Stimulated activated CD8-positive, alpha-beta memory T cell treated with anti-CD3 and anti-CD28 coated beads, Interleukin-15, amount 100 ng/mL, for 4 hours (primary cell): Measurements from ENCODE around the gene ACBD6.

Source experiments
- DNase-seq, 2 donors: peaks; one replicate each; pipeline ENCODE4 v3.0.0-alpha.2; 2020; ENCODE audit warnings: low read depth in 2 of 2

ACBD6 gene

DNA sequence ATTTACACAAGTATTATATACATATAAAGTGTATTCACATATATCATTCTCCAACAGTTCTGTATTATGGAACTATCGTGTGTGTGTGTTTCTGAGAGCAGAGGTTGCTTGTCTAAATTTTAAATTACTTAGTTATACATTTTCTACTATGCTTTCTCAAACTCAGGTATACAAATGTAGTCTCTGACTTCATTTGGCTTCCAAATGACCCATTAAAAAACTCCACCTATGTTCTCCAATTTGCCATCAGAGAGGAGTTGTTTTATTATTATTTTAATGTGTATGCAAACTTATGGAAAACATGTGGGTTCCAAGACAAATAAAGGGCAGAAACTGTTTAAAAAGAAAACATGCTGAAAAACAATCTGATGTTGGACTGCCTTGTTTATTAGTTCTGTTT is 131.8 kb downstream of the ACBD6 start:
- no peak for DNase-seq

DNA sequence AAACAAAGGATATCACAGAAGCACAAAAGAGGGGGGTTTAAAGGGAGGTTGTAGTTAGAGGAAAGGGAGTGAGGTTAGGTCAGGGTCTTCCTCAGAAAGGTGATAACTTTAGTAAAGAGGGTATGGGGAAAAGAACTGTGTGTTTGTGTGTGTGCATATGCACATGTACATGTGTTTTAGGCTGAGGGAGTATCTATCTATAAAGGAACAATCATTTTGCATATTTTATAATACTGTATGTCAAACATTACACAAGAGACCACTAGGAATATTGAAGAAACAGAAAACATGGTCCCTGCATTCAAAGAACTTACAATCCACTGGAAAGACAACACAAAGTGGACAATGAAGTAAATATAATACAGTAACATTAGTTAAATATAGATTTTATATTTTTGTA is 132.2 kb downstream of the ACBD6 start:
- no peak for DNase-seq

DNA sequence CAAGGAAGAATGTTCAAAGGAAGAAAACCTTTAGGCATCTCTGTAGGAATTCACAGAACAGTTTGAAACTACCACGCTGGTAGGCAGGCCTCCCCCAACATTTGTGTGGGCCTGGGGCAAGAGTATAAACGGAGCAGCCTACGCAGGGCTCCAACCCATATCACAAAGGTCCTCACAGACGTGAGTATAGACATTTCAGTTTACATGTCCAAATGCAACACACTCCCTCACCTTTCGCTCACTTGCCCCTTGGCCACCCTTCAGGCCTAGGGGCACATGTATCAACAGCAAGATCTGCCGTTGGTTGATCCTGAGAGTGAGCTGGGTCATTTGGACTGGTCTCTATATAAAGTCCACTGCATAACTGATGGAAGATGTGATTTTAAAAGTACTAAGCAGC is 133.3 kb downstream of the ACBD6 start:
- no peak for DNase-seq

DNA sequence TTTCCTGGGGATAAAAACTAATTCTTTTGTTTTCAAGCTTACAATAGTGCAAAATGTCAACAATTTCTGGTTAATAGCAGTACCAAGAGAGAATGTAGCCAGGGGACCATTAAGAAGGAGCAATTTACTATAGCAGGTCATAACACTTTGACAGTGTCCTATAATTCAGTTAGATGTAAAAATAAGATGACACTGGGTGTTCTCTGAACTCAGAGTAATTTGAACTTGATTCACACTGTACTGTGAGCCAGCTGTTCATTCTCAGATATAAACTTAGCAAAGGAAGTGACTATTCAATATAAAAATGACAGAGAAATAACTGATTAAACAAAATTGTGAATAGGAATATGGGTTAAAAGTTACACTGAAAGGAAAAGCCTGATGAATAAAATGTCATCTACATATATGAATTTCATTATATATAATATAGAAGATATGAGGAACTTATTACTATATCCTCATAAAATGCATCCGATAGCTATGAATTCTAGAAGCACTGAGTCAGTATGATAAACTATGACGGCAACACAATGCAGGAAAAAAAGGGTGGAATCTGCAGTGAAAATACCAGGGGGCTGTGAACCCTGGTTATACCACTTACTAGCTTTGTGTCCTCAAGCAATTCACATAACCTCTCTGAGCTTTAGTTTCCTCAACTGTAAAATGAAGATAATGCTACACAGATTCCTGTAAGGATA is 135.9 kb downstream of the ACBD6 start:
- DNase-seq = no peak

DNA sequence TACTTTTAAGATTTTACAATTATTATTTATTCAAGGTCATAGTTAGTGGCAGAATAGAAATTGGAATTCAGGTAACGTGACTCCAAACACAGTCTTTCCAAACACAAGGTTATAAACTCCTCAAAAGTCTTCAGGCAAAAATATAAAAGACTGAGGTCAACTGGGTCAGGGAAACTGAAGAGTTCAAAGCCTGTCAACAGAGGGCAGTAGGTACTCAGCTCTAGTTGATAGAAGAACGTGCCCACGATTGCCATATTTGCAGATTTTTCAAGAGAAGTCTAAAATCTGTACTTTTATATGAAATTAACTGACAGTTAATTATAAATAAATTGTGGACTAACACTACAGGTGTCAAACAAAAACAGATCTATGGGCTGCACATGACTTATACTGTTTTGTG is 137.3 kb downstream of the ACBD6 start:
- no peak for DNase-seq

DNA sequence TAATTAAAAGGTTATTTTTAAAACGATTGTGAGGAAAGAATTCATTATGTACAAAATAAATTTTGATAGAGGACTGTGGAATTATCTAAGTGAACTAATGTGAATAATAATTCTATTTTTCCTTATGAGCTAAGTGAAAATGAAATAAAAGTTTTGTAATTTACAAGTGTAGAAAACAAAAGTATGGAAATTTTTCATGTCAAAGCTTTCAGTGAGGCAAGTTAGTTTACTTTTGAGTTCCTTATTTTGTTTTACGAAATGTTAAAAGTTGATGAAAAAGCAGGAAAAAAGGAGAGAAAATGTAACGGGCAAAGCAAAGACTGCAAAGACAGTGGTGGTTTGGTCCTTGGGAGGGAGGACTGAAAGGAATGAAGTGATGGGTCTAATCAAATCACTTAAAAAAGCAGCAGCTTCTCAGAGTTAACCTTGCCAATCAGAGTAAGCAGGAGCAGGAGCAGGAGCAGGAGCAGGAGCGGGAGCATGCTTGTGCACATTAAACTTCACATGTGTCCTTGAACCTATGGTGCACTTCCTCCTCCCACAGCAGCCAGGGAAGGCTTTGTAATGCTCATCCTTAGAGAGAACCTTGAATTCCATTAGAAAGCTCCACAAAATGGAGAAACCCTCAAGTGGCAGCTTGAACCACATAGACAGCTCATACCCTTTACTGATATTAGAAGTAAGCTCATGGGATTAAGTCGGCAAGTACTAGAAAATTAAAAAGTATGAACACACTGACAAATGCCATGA is 139.0 kb downstream of the ACBD6 start:
- DNase-seq = no peak

DNA sequence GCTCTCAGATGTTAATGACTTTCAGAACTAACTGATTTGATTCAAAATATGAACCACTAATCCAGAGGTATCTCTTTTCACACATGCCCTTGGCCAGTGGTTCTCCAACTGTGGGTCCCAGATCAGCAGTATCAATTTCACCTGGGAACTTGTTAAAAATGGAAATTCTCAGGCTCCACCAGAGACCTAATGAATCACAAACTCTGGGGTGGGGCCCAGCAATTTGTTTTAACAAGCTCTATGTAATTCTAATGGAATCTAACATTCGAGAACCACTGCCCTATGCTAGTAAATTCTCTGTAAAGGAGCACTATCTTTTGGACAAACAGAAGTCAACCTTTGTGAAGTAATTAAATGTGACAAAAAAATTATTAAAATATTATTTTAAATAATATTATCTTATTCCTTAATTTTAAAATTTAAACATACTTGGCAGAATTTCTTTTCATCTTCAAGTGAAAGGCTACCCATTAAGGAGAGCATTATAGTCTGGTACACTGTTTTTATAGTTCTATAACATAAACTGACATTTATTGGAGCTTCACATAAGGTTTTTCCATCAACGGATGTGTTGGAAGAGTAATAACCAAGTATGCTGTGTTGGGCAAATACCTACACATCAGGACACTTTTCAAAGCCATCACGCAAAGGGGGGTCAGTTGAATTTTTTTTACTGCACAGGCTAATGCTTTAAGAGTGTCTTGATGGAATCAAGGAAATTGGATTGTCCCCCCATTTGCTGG is 141.9 kb downstream of the ACBD6 start:
- no peak for DNase-seq

DNA sequence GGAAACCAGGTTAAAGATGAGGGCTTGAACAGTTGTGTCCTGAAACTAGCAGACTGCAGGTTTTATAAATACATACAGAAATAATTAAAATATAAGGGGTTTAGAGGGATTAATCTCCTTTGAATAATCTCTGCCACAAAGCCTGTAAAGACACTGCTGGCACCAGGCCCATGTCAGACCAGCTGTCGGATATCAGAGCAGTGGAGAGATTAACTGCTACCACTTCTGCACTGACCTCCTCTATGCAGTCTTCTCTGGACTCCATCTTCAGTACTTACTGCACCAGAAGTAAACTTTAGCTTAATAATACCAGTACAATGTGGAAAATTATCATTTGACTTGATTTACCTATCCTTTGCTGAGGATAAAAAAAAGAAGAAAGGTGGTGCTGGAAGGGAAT is 143.7 kb downstream of the ACBD6 start:
- no peak for DNase-seq

DNA sequence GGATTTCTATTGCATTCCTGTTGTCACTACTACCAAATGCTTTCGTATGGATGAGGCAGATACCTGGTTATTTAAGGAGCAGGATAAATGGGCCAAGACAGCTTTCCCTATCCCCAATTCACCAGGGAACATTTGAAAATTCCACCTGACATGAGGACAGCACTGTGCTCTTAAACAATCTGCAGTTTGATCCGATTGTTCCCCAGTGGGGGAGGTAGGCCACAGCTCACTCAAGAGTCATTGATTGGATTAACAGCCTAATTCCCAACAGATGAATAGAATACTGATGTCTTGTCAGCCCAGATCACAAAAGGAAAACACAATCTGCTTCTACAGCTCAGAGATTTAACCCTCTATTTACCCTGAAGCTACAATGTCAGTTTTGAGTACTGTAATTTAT is 148.4 kb downstream of the ACBD6 start:
- DNase-seq = no peak

DNA sequence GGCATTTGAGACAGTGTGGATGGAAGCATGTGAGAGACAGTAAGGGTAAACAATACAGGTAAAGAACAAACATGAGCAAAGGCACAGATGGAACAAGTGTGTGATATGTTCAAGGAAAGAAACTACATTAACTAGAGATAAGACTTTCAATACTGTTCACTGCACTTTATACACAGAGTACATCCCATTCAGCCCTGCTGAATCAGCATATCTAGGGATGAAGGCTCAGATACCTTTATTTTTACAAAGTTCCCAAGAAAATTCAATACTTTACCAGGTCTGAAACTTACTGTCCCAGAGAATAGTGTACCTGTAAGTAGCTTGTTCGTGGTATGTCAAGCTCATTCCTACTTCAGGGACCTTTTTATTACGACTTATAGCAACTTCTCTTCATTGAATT is 149.8 kb downstream of the ACBD6 start:
- DNase-seq = no peak

DNA sequence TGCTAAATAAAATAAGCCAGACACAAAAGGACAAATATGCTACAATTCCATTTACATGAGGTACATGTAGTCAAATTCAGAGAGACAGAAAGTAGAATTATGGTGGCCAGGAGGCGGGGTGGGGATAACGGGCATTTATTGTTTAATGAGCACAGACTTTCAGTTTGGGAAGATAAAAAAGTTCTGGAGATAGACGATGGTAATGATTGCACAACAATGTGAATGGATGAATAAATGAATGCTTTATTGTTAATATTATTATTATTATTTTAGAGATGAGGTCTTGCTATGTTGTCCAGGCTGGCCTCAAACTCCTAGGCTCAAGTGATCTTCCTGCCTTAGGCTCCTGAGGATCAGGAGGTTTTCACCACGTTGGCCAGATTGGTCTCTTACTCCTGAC is 150.4 kb downstream of the ACBD6 start:
- DNase-seq = no peak

DNA sequence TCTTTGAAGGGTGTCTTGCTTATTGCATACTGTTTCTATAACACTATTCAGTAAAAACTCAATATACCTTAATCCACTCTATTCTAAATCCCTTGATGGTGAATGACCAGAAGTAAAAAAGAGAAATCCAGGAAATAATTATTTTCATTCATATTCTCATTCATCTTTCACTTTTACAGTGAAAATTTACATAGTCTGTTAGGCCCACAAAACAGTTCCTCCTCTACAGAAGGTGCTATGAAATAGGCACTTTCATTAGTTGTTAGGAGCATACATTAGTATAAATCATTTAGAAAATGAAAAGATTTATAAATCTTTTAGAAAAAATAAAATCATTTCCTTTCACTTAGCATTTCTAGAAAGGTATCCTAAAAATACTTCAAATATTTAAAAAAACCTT is 157.2 kb downstream of the ACBD6 start:
- DNase-seq = no peak

DNA sequence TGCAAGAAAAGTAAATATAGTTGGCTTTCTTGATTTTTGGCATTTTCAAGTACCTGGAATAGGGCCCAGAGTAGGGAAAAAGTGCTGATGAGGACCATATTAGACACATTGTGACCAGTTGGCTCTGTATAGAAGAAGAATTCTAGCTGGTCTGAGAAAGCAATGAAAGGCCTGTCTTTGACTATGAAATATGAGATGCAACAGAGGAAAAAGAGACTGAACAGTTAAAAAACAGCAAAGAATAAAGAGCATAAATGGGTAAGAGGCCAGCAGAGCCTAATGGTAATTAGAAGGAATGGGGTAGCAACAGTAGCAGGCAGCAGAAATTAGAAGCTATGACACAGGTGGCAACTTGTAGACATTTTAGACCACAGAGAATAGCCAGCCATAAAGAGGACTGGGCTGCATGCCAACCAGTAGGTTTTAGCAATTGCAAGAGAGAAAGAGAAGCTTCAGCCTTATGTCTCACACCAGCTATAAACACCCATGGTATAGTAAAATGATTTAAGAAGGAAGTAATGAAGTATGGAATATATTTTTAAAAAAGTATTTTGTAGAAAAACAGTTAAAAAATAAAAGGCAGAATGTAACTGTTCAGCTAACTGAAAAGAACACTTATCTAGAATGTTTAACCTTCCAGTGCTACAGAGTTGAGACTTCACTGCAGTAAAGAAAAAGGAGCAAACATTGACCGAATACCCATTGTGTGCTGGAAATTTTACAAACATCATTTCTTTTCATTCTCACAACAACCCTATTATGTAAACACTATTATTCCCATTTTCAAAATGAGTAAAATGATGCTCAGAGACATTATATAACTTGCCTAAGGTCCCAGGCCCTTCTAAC is 158.2 kb downstream of the ACBD6 start:
- no peak for DNase-seq

DNA sequence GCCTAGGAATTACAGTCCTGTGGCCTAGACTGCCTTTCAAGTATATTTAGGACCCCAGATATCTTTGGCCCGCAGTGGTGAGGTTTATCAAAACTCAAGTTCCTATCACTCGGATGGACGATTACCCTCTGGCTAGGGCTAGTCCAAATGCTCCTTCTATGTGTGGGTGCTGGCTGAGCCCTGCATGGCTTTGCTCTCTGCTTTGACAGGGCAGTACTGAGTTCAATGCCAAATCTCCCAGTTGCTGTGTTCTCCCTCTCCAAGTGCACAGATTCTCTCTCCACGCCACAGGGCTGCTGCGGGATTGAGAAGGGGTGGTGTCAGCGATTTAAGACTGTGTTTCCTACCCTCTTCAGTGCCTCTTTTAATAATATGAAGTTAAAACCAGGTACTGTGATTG is 175.3 kb downstream of the ACBD6 start:
- DNase-seq = no peak

DNA sequence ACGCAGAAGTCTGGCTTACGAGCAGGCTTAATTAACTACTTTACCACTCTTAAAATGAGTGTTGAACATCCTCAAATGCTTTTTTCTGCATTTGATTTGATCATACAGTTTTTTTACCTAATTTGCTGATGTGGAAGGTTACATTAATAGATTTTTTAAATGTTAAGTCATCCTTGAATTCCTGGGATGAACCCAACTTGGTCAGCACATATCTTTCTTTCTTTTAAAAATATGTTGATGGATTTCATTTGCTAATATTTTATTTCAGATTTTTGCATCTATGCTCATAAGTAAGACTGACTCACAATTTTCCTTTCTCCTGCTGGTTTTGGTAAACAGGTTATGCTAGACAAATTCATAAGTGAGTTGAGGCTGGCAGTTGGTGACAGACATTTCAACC is 189.5 kb downstream of the ACBD6 start:
- DNase-seq = no peak

DNA sequence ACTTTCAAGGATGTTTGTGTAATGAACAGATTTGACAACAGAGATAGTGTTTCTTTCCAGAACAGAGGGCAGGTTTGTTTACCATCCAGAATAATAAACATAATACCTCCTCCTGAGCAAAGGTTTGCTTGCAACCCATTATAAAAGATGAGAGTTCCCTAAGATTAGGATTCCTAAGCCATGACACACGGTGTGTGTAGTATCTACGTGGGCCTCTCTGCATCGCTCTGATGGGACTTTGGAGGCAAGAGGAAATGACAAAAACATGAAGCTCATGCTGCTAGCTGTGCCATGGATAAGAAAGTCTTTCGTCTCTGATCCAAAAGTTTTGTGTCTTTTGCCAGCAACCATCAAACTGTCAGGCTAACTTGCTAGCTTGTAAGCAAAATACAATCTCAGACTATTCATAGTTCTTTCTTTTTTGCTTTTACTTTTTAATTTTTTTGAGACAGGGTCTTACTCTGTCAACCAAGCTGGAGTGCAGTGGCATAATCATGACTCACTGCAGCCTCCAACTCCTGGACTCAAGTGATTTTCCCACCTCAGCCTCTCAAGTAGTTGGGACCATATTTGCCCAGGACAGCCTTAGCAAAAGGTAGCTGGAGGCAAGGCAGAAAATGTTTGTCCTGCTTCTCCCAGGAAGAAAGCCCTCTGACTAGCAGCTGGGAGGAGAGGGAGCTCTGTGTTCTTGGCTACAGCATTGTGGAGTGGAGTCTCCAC is 191.2 kb downstream of the ACBD6 start:
- DNase-seq = no peak

DNA sequence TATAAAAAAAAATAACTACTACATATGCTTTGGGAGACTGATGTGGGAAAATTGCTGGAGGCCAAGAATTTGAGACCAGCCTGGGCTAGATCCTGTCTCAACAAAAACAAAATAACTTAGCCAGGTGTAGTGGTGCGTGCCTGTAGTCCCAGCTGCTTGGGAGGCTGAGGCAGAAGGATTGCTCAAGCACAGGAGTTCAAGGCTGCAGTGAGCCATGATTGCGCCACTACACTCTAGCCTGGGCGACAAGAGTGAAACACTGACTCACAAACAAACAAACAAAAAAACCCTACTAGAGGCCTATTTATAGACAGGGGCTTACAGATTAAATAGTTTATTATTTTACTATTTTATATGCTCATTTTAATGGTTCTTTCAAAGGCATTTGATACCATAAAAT is 192.3 kb downstream of the ACBD6 start:
- DNase-seq = no peak

DNA sequence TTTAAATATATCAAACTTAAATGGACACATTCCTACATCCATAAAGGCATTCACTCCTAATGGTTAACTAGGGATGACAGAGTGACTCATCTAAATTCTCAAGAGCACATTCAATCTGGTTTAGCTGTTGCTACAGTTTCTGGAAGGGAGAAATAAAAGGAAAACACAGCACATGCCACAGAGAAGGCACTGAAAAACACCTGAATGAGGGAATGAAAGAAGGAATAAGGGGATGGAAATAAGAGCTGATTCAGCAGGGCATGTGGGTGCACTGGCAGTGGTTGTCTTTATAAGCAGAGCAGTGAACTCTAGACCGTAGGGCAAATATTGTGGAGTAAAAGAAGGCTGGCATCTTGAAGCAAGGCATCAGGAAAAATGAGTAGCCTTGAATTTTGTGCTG is 193.0 kb downstream of the ACBD6 start:
- DNase-seq = no peak

DNA sequence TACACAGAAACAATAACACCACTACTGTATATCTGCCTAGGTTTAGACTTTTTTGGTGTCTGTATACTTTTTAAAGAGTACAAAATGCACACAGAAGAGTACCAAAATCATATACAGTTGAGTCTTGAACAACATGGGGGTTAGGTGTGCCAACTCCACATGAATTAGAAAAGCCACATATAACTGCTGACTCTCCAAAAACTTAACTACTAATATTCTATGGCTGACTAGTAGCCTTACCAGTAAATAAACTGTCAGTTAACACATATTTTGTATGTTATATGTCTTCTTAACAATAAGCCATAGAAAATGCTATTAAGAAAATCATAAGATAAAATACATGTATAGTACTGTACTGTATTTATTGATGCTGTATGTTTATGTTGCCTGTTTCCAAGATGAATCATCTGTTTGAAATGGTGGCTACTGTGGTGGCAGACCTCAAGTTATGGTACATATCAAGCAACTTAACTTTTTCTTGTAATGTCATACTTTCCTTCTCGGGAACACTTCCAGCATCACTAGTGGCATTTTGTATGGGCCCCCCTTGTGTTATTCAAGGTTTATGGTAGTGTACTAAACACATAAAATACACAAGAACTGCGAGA is 201.1 kb downstream of the ACBD6 start:
- no peak for DNase-seq

DNA sequence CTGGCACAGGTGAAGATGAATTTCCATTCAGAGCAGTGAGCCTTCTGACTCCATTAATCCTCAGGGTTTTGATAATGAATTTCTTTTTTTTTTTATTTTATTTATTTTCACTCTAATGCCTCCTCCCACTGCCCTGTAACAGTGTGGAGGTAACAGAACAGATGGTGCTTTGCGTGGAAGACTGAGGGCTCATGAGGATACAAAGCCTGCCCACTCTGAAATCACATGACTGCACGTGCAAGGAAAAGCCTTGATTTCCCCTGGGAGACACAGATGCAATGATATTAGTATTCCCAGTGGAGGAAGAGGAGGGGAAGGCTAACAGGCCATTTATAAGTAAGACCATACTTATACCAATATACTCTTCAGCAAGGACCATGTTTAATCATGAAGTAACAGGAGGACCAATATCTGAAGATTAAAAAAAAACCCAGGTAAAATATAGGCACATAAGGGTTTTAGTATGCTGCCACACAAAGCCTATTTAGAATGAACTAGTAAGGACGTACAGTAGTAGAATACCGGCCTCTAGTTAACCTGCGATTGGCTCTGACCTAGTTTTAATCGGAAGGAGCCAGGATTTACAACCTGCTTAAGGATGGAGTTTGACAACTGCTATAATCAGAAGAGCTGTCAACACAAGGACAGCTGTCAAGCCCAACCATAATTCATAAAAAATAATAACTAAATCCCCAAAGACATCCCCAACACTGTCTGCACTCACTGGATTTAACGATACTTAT is 202.7 kb downstream of the ACBD6 start:
- DNase-seq = no peak
